Fibroblast of skin of right biceps (primary cell): ENCODE data around the gene BTN2A1.
"Not testable (repeated sequence)": the region's sequence is repeated elsewhere in the genome, so short reads cannot be mapped to it uniquely, and the experiment has no call there.

Experiments
- DNase-seq: peaks from one replicate; pipeline ENCODE4 v3.0.0-alpha.2; 2013

Gene BTN2A1

GRCh38 chr6:26497610-26498009 is 39.9 kb downstream of the BTN2A1 start:
- no peak for DNase-seq

DNA sequence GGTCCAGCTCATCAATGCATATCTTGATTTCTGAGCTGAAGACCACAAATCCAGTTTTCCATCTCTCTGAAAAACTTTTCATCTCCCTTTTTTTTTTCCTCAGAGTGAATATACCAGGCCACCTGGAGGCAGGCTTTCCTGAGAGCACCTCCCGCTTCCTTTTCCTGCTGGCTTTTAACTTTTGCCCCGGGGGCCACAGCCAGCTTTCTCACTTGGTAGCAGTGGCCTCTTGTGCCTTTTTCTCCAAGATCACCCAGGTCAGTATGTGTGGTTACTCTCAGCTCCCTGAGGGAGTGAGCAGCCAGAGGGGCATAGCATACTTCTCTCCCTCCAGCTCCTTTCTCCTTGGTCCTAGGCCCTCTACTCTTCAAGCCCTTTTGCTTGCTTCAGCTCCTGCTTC is 42.3 kb downstream of the BTN2A1 start, which contains the start of gene BTN1A1:
TSS of gene BTN1A1 (plus strand) at position 202 of the 400 bp plus-strand sequence. CDS start 984 bp downstream, outside the sequence.
- no peak for DNase-seq

DNA sequence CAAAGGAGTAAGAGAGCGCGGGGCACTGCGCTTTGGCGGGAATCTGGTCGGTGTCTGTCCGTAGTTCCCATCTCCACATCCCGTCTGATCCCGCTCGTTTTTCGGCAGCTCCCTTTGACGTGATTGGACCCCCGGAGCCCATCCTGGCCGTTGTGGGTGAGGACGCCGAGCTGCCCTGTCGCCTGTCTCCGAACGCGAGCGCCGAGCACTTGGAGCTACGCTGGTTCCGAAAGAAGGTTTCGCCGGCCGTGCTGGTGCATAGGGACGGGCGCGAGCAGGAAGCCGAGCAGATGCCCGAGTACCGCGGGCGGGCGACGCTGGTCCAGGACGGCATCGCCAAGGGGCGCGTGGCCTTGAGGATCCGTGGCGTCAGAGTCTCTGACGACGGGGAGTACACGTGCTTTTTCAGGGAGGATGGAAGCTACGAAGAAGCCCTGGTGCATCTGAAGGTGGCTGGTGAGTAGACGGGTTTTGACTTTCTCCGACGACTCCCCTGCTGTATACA is 43.8 kb downstream of the BTN2A1 start:
- DNase-seq = peak; percentile 34

DNA sequence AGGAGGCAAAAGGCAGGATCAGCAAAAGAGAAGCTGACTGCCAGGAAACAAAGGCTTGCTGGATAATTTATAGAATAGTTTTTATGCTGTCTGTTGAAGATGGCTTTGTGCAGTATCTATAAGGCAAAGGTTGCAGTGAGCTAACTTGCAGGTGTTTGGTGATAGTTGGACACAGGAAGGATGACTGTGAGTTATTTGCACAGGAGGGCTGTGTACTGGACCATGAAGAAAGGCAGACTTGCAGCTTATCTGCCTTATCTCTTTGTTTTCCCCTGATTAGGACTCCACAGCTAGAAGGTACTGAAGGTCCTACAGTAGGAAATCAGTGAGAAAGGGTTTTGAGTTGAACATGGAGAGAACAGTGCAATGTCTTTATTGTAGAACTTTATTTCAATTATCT is 44.4 kb downstream of the BTN2A1 start:
- no peak for DNase-seq

GRCh38 chr6:26502626-26503025 is 44.9 kb downstream of the BTN2A1 start:
- no peak for DNase-seq

- no peak for DNase-seq
Measured at GRCh38 chr6:26507658-26508057, 49.9 kb downstream of the BTN2A1 start.

GRCh38 chr6:26511033-26511432 is 53.3 kb downstream of the BTN2A1 start:
- not testable (repeated sequence) for DNase-seq

DNA sequence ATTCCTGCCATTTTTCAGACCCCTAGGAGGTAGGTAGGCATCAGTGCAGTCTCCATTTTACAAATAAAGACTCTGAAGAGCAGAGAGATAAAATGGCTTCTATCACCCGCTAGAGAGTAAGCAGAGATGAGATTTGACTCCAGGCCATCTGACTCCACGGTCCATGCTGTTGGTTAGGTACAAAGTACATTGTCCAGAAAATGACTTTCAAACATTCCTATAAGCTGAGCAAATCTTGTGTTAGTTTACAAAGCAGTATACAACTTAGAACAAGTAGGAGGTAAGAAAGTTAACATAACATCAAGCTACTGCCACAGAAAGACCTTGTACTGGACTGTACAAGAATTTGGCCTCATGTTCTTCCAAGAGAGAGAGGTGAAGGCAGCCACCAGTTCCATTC is 57.2 kb downstream of the BTN2A1 start:
- no peak for DNase-seq

DNA sequence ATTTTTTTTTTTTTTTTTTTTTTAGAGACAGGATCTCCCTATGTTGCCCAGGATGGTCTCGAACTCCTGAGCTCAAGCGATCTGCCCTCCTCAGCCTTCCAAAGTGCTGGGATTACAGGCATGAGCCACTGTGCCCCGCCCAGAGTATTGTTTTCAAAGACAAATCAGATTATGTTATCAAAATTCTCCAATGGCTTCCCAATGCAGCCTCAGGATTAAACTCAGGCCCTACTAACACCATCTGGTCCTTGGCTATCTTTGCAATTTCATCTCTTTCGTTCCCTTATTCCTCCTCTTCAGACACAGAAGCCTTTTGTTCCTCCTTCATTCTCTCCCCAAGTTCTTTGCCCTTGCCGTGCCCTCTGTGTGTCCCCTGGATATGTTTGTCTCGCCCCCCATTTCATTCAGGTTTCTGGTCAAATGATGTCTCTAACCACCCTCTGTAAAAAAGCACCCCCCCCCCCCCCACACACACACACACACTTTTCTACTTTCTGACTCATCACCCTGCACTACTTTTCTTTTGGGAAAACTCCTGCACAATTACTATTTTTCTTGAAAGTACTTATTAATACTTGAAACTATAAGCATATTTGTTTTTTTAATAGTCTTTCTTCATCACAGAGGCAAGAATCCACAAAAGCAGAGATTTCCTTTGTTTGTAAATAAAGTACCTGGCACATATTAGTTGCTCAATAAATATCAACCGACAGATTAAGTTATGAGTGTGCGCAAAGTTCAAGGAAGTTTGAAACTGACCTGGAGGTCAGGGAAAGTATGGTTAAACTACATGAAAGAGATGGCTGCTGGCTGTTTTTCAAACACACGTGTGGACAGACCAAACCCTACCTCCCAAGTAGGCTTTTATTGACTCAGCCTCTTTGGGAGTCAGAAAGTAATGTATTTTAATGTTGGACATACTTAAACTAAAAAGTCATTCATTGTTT is 59.0 kb downstream of the BTN2A1 start:
- DNase-seq = no peak
